Measurements from ENCODE around the gene TMOD3. TPM values are rescaled to one million over a fixed set of nuclear protein-coding genes. Genes with fewer than 3 reads are reported as not detected.

Gene TMOD3
- total and polyA plus RNA-seq, 2 of the 4 experiments (the other 2 are of a cell fraction), result 10.7 to 22.0 TPM

DNA sequence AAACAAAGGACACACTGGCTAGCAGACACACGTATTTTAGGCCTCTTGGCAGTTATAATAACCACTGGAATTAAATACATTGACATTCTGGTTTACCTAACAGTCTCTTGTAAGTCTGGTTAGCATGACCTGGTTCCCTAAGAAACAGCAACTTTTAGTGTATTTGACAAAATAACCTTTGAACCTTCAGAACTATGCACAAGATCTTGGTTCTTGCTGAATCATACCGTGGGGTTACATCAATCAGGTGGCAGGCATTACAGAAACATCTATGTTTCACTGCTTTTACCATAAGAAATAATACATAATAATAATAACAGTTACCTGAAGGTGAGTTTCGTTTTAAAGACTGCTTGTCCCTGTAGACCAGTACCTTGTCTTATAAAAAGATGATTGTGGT is 123.4 kb downstream of the TMOD3 start:
- H3K4ac ChIP-seq (ENCODE audit: low read depth, low read length), result no peak overlapping the region
- intact Hi-C loops (cut with micrococcal nuclease), result no loop called here
- H2BK15ac ChIP-seq (ENCODE audit: low read depth, low read length), result no peak overlapping the region
- H3K36me3 ChIP-seq (ENCODE audit: control insufficient read depth, insufficient read depth, low read length), result peaks cover 43% of the 10 kb centered on the region
- no peak overlapping the region for H4K91ac ChIP-seq (ENCODE audit: insufficient read depth, low read depth, low read length)
- no peak overlapping the region for H2BK120ac ChIP-seq (ENCODE audit: low read depth, low read length)
- TF ChIP-seq SMC3 (IDR thresholded peaks at IDR 0.05; ENCODE audit: low read depth, low read length), result no peak
- H2AFZ ChIP-seq (replicated peaks; ENCODE audit: low read length, poor library complexity), result no peak overlapping the region
- no peaks in the 10 kb centered on the region for H3K79me1 ChIP-seq (ENCODE audit: low read depth in 1 of 2, low read length in 2 of 2)
- in situ Hi-C loops (cut with MboI; ENCODE audit: low sequenced_read_pairs), result no loop called here
- no peaks in the 10 kb centered on the region for H3K27me3 ChIP-seq (ENCODE audit: control insufficient read depth, insufficient read depth, low read length)
- no peak overlapping the region for H2BK20ac ChIP-seq (ENCODE audit: low read depth, low read length)
- BruUV-seq (replicated peaks), result no TSS peak
- no peaks in the 10 kb centered on the region for H3K9me3 ChIP-seq (ENCODE audit: control insufficient read depth, insufficient read depth, low read length)
- no peak overlapping the region for H3K56ac ChIP-seq (ENCODE audit: extremely low read depth, insufficient read depth, low read length)
- no peak overlapping the region for H3K23ac ChIP-seq (ENCODE audit: low read depth, low read length)
- no peak overlapping the region for H3K14ac ChIP-seq (replicated peaks; ENCODE audit: low read depth, low read length)
- no peak overlapping the region for H2AK5ac ChIP-seq (ENCODE audit: low read depth, low read length)
- H2AK9ac ChIP-seq (replicated peaks; ENCODE audit: low read depth, low read length, poor library complexity), result no peak overlapping the region
- H3K18ac ChIP-seq (ENCODE audit: low read depth, low read length), result no peak overlapping the region
- no peak overlapping the region for H3K4me3 ChIP-seq (ENCODE audit: insufficient read depth, low read depth, low read length)
- H3K27ac ChIP-seq (ENCODE audit: insufficient read depth, low read length), result no peak overlapping the region
- no peaks in the 10 kb centered on the region for H3K9me1 ChIP-seq (ENCODE audit: insufficient read depth, low read length)
- ATAC-seq (ENCODE audit: low read depth), result no peak
- dilution Hi-C loops (cut with HindIII; ENCODE audit: low sequenced_read_pairs, unreplicated experiment), result no loop called here
- 83% methylated on average over 1 of the region's 3 CpGs; no CpG with 5 or more reads in 1 of the 2 experiments for WGBS, 2 experiments (ENCODE audit: extremely low coverage in 2 of 2, insufficient read length in 1 of 2)
- no peaks in the 10 kb centered on the region for H4K20me1 ChIP-seq (ENCODE audit: insufficient read depth, low read length)
- no peak overlapping the region for H2BK5ac ChIP-seq (ENCODE audit: low read depth, low read length, poor library complexity, severe bottlenecking)
- H3K4me1 ChIP-seq (ENCODE audit: control insufficient read depth, insufficient read depth, low read length), result no peaks in the 10 kb centered on the region
- H3K4me2 ChIP-seq (ENCODE audit: low read depth, low read length), result no peak overlapping the region
- no peak overlapping the region for H3K9ac ChIP-seq (ENCODE audit: low read depth, low read length)
- H4K5ac ChIP-seq (ENCODE audit: low read depth, low read length), result no peak overlapping the region
- no peak overlapping the region for H4K8ac ChIP-seq (ENCODE audit: low read depth in 2 of 2, low read length in 2 of 2)
- ChIA-PET CTCF (no interaction called here), POLR2A (ENCODE audit: unreplicated experiment) (no interaction called here)
- no peak for DNase-seq

Measured in IMR-90 (cell line).